DMS 273 treated with DMSO at 0.1 percent for 48 hours (cell line): ENCODE measurements around the gene LZTS3.
"Not testable (repeated sequence)": the region's sequence is repeated elsewhere in the genome, so short reads cannot be mapped to it uniquely, and the experiment has no call there.

Experiments used
- DNase-seq: peaks from one replicate; lab custom pipeline; 2025; lab: John Stamatoyannopoulos, UW

LZTS3 gene

GRCh38 chr20:3167738-3168078 is 5.6 kb downstream of the LZTS3 start:
- DNase-seq, result no peak

GRCh38 chr20:3166913-3167342 is 6.4 kb downstream of the LZTS3 start:
- no peak for DNase-seq

DNA sequence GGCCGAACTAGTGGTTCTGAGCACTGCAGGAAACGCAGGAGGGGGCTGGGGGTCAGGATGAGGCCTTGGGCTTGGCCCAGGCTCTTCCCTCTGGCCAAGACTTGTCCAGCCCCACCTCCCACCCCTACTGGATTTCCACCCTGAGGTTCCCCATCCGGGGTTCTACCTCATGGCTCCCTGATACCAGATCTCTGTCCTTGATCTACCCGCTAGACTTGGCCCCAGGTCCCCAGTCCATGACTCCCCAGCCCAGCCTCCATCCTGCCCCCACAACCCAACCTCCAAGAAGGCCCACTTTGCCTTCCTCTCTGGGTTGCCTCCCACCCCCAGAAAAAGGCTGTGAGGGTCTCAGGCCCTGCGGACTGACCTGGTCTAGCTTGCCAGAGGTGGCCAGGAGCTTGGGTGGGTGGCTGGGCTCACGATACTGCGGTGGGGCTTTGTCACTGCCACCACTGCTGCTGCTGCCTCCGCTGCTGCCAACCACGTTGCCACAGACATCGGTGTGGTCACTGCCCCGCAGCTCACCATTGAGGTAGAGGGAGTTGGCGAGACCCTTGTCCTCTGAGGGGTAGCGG is 6.9 kb downstream of the LZTS3 start:
- DNase-seq, result no peak

GRCh38 chr20:3165473-3166337 is 7.6 kb downstream of the LZTS3 start:
- peak; percentile 74 for DNase-seq

DNA sequence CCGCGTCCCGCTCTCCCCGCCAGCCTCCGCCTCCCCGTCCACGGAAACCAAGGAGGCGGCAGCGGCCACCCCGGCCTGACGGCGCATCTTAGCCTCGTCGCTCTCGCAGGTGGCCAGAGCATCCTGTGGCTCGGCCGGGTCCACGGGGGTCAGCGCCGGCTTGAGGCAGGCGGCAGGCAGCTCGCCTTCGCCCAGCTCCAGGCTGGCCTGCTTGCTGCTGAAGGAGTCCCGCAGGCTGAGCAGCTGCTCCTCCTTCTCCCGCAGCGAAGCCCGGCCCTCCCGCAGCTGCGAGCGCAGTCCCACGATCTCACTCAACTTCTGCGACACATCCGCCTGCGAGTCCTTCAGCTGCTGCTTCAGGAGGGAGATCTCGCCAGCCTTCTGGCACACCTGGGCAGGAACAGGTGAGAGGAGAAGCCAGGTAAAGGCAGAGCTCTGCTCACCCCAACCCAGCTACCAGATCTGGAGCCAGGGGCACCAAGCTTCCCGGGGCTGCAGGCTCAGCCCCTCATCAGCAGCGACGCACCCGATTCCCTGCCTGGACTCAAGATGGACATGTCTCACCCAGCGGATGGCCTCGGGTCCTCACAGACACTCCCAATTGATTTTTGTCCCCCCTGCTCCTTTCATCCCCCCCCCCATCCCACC is 8.5 kb downstream of the LZTS3 start:
- DNase-seq, result no peak

- DNase-seq, result no peak
Observed at GRCh38 chr20:3164043-3164762, 9.1 kb downstream of the LZTS3 start.

GRCh38 chr20:3163099-3164042 is 10.0 kb downstream of the LZTS3 start:
- peak; percentile 58 for DNase-seq

GRCh38 chr20:3162080-3162611 is 11.2 kb downstream of the LZTS3 start:
- DNase-seq, result peak; percentile 23

DNA sequence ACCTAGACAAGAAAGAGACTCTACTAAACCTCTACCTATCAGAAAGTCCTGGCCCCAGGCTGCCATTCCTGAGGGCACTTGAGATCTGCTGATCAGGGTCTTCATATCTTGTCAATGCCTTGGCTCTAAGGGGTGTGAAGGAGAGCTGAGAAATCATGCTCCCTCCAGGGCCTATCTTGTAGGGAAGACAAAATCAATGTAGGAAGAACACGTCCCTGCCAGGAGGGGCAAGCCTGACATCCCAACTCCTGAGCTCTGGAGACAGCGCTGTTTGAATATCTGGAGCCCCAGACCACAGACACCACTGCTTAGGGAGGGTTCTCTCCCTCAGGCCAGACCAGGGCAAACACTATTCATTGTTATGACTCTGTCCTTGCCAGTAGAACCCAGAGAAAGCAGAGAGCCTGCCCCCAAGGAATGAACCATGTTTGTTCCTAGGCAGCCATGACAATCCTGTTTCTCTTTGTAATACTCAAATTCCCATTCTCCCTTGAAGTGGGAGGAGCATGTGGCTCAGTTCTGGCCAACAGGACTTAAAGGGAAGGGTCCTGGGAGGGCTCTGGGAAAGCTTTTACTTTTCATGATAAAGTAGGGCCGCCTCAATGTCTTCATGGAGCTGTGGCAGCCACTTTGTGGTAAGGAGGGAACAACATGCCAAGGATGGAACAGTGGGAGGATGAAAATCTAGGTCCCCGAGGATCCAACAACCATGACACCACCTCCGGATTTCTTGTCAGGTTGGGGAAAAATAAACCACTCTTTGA is 11.9 kb downstream of the LZTS3 start:
- no peak for DNase-seq

GRCh38 chr20:3160418-3160817 is 12.9 kb downstream of the LZTS3 start:
- no peak for DNase-seq

DNA sequence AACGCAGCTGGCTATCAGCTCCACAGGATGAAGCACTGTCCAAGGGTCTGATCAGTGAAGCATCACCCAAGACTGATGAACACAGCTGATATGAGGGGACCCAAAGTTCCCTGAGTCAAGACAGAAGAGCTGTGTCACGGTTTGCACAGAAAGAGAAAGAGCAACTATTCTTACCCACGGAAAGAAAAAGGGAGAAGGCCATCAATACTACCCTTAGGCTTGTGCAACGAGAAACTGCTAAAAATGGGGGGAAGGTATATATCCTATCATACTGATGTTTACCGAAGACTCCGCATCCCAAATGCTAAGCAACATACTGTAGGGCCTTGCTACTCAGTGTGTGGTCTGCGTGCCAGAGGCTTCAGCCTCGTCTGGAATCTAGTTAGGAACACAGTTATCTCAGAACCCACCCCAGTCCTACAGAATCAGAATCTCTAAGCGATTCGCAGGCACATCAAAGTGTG is 14.3 kb downstream of the LZTS3 start:
- DNase-seq, result no peak

GRCh38 chr20:3157817-3158216 is 15.5 kb downstream of the LZTS3 start:
- DNase-seq, result no peak

DNA sequence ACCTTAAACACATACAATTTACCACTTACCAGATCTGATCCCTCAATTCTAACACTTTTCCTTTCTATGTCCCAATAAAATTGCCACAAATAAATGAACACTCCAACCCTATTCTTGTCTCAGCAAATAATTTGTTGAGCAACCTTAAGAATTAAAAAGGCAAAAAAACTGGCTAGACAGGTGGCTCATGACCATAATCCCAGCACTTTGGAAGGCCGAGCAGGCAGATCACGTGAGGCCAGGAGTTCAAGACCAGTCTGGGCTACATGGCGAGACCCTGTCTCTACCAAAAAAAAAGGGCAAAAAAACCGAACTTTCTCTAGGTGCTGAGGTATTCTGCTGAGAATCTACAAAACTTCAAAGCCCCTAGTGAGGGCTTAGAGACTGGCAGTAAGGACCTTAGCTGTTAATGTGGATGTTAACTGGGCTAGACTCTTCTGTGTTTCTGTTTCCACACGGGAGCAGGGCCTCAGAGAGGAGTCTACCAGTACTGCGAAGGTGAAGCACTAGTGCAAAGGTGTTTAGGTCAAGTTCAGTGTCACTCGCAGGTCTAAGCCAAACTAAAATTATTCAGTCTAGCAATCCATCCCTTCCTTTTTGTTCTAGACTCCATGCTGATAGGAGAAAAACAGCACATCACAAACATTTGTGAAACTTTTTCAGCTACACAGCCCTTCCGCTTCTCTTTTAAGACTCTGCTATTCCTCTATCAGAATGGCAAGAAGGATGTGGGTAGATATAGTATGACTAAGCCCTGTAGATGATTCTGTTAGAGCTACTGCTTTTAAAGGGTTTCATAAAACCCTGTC is 16.3 kb downstream of the LZTS3 start:
- no peak for DNase-seq

- not testable (repeated sequence) for DNase-seq
Observed at GRCh38 chr20:3152057-3152644, 21.2 kb downstream of the LZTS3 start.

GRCh38 chr20:3150908-3151307 is 22.4 kb downstream of the LZTS3 start:
- DNase-seq, result no peak

GRCh38 chr20:3146732-3147341 is 26.5 kb downstream of the LZTS3 start:
- DNase-seq, result no peak

DNA sequence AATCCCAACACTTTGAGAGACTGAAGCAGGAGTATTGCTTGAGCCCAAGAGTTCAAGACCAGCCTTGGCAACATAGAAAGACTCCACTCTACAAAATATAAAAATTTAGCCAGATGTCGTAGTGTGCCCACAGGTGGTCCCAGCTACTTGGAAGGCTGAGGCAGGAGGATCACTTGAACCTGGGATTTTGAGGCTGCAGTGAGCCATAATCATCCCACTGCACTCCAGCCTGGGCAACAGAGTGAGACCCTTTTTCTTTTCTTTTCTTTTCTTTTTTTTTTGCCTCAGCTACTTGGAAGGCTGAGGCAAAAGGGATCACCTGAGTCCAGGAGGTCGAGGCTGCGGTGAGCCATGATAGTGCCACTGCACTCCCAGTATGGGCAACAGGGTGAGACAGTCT is 31.6 kb downstream of the LZTS3 start:
- DNase-seq, result no peak

- DNase-seq, result no peak
Observed at GRCh38 chr20:3137492-3137891, 35.9 kb downstream of the LZTS3 start.
